ENCODE data around the gene GSTM5.
A peak's percentile ranks its signal among the peaks of the same experiment; 100 is the strongest.

DNA sequence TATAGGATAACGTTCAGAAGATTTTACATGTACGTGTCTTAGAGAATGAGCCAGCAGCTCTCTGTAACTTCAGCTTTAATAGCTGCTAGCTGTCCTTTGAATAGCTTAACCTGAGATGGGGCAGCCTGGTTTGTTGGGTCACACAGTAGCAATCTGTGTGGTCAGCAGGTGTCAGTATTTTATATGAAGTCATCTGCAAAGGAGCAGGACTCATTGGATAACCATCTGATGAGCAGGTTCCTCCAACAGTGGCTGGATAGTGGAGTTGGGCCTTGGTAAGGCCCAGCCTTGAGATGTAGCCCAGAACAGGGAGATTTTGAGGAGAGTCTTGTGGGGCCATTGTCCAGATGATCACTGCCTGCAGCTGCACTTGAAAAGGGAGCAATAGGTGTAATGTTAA, 6.4 kb downstream of the GSTM5 start:
- TF ChIP-seq, protein P1, sequence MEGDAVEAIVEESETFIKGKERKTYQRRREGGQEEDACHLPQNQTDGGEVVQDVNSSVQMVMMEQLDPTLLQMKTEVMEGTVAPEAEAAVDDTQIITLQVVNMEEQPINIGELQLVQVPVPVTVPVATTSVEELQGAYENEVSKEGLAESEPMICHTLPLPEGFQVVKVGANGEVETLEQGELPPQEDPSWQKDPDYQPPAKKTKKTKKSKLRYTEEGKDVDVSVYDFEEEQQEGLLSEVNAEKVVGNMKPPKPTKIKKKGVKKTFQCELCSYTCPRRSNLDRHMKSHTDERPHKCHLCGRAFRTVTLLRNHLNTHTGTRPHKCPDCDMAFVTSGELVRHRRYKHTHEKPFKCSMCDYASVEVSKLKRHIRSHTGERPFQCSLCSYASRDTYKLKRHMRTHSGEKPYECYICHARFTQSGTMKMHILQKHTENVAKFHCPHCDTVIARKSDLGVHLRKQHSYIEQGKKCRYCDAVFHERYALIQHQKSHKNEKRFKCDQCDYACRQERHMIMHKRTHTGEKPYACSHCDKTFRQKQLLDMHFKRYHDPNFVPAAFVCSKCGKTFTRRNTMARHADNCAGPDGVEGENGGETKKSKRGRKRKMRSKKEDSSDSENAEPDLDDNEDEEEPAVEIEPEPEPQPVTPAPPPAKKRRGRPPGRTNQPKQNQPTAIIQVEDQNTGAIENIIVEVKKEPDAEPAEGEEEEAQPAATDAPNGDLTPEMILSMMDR (conservative IDR thresholded peaks at IDR 0.05; ENCODE audit: low read depth, low read length): peak; percentile 28; the same call in 1 of the 2 replicates
- TF ChIP-seq EZH2 (IDR thresholded peaks at IDR 0.05; ENCODE audit: low read length, unreplicated experiment): no peak
- TF ChIP-seq EZH2phosphoT487 (IDR thresholded peaks at IDR 0.05; ENCODE audit: borderline replicate concordance, low read length): no peak
